ENCODE results near the gene MEI1.

Gene MEI1

DNA sequence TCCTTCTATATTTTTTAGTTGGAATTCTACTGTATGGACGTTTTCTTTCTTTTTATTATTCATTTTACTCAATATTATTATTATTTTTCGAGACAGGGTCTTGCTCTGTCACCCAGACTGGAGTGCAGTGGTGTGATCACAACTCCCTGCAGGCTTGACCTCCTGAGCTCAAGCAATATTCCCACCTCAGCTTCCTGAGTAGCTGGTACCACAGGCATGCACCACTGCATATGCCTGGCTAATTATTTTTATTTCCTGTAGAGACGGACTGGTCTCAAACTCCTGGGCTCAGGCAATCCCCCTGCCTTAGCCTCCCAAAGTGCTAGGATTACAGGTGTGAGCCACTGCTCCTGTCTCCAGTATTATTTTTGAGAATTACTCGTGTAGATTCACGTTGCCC lies 67.2 kb downstream of the MEI1 start:
- TF ChIP-seq, protein P1, sequence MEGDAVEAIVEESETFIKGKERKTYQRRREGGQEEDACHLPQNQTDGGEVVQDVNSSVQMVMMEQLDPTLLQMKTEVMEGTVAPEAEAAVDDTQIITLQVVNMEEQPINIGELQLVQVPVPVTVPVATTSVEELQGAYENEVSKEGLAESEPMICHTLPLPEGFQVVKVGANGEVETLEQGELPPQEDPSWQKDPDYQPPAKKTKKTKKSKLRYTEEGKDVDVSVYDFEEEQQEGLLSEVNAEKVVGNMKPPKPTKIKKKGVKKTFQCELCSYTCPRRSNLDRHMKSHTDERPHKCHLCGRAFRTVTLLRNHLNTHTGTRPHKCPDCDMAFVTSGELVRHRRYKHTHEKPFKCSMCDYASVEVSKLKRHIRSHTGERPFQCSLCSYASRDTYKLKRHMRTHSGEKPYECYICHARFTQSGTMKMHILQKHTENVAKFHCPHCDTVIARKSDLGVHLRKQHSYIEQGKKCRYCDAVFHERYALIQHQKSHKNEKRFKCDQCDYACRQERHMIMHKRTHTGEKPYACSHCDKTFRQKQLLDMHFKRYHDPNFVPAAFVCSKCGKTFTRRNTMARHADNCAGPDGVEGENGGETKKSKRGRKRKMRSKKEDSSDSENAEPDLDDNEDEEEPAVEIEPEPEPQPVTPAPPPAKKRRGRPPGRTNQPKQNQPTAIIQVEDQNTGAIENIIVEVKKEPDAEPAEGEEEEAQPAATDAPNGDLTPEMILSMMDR (IDR thresholded peaks at IDR 0.05; ENCODE audit: low read depth, low read length), result no peak

DNA sequence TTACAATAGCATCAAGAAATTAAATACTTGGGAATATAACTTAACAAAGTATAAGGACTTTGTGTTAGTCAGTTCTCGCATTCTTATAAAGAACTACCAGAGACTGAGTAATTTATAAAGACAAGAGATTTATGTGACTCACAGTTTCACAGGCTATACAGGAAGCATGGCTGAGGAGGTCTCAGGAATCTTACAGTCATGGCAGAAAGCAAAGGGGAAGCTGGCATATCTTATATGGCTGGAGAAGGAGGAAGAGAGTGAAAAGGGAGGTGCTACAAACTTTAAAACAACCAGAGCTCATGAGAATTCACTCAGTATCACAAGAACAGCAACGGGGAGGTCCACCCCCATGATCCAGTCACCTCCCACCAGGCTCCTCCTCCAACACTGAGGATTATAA lies 69.1 kb downstream of the MEI1 start:
- DNase-seq (ENCODE audit: extremely low read depth, low read depth), result no peak
- TF ChIP-seq, protein P1 (IDR thresholded peaks at IDR 0.05; ENCODE audit: low read depth, low read length), result no peak

More for the DNA sequence above, 67.2 kb downstream of the MEI1 start:
- DNase-seq (ENCODE audit: extremely low read depth, low read depth), result no peak

DNA sequence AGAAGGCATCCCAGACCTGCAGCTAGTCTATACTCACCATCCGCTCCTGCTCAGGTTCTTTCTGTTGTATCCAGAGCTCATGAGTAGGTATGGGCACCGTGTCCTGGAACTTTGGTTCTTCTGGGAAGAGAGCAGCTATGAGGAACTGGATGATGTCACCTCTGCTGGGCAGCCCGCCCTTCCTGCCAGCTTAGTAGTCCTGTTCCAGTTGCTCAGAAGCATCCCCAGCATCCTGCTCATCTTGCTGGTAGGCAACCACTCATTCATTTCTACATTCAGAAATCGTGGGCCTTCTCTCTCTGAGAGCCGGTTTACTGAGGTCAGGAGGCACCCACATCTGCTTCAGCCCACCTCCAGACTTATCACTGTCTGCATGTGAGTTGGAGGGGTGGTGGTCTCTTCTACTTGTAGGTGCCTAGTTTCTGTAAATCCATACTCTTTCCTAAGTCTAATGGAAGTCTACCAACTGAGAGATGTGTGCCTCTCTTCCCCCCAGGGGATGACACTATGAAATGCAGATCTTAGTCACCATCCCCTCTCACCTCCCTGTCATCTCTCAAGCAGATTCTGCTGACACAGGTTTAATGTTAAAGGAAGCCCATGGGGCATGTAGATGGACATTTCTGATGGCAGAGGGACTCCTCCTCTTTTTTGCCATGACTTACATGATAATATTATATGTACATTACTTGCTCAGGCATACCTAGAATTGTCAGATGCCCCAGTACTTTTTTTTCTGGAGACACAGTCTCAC lies 71.6 kb downstream of the MEI1 start:
- no peak for DNase-seq (ENCODE audit: extremely low read depth, low read depth)
- TF ChIP-seq, protein P1 (IDR thresholded peaks at IDR 0.05; ENCODE audit: low read depth, low read length), result no peak

DNA sequence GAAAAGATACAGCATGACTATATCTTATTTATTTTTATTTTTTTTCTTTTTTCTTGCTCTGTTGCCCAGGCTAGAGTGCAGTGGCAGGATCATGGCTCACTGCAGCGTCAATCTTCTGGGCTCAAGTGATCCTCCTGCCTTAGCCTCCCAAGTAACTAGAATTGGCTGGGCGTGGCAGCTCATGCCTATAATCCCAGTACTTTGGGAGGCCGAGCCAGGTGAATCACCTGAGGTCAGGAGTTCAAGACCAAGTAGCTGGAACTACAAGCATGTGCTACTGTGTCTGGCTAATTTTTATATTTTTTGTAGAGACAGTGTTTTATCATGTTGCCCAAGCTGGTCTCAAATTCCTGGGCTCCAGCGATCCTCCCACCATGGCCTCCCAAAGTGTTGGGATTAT lies 72.9 kb downstream of the MEI1 start:
- TF ChIP-seq, protein P1 (IDR thresholded peaks at IDR 0.05; ENCODE audit: low read depth, low read length), result no peak
- no peak for DNase-seq (ENCODE audit: extremely low read depth, low read depth)

DNA sequence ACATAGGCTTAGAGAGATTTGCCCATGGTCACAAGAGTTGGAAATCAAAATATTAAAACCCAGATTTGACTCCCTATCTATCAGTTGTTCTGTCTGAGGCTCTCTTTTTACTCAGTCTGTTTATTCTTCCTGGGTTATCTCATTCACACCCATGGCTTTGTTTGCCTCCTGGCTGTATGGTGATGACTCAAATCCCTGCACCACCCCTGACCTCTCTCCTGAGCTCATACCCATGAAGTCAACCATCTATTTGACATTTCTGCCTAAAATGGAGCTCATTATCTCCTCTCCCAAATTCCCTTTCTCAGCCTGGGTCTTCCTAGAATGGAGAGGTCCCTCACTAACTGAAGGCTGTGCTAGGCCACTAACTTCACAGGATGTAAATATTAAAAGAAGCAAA lies 73.3 kb downstream of the MEI1 start:
- DNase-seq (ENCODE audit: extremely low read depth, low read depth), result no peak
- TF ChIP-seq, protein P1 (IDR thresholded peaks at IDR 0.05; ENCODE audit: low read depth, low read length), result no peak

DNA sequence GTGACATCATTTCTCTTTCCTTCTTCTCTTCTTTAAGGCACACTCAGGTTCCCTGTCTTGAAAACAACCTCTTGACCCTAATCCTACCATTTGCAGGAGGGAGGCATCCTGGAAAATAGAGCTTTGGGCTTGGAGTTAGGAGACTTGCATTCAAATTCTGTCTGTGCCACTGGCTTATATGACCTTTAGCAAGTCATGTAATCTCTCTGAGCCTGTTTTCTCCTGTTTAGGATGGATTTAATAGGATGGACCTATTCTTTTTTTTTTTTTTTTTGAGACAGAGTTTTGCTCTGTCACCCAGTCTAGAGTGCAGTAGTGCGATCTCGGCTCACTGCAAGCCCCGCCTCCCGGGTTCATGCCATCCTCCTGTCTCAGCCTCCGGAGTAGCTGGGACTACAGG lies 76.0 kb downstream of the MEI1 start:
- TF ChIP-seq, protein P1 (IDR thresholded peaks at IDR 0.05; ENCODE audit: low read depth, low read length), result no peak
- no peak for DNase-seq (ENCODE audit: extremely low read depth, low read depth)

DNA sequence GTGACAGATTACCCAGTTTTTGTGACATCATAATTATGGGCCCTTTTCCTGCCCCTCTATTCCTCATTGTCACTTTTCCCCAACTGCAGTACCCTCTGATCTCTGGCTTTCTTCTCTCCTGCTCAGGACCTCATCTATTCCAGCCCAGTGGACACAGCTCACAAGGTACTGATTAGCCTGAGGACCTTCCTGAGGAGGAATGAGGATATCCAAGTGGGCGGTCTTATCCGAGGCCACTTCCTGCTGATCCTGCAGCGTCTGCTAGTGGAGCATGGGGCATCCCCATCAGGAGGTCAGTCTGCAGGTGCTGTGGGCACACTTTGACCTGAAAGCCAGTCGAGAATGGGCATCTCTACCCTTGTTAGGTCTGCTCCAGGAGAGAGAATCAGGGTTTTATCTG lies 76.7 kb downstream of the MEI1 start:
- TF ChIP-seq, protein P1 (IDR thresholded peaks at IDR 0.05; ENCODE audit: low read depth, low read length), result no peak
- no peak for DNase-seq (ENCODE audit: extremely low read depth, low read depth)

Data from AG09319 (cell line).